Liver (tissue), 9 donors: ENCODE results near the gene KLF18. TPM values are rescaled to one million over a fixed set of nuclear protein-coding genes. Genes with fewer than 3 reads are reported as not detected.

Experiments
- DNase-seq: peaks from one replicate; pipeline ENCODE4 v3.0.0-alpha.2; 2017; ENCODE audit warnings: low spot score
- H3K27ac ChIP-seq, 2 donors: one replicate each; pipeline ENCODE4 v1.7.0; 2013; ENCODE audit warnings: inconsistent platforms in 2 of 2, low read length in 2 of 2, control low read depth in 1 of 2, low read depth in 1 of 2, mild to moderate bottlenecking in 1 of 2
- H3K27me3 ChIP-seq, 4 donors: one replicate each; pipeline versions ENCODE4 v1.6.1 to v1.7.0; 2013; ENCODE audit warnings: low read length in 3 of 4, inconsistent platforms in 1 of 4, mild to moderate bottlenecking in 1 of 4, moderate library complexity in 1 of 4; ENCODE audit not compliant: control insufficient read depth in 4 of 4, insufficient read depth in 4 of 4
- H3K36me3 ChIP-seq, 4 donors: one replicate each; pipeline versions ENCODE4 v1.6.1 to v1.7.0; 2013; ENCODE audit warnings: low read length in 3 of 4, mild to moderate bottlenecking in 3 of 4, low read depth in 1 of 4, moderate library complexity in 1 of 4; ENCODE audit not compliant: control insufficient read depth in 4 of 4, insufficient read depth in 3 of 4
- H3K4me1 ChIP-seq, 4 donors: one replicate each; pipeline versions ENCODE4 v1.6.1 to v1.7.0; 2013; ENCODE audit warnings: low read length in 3 of 4, mild to moderate bottlenecking in 3 of 4, moderate library complexity in 1 of 4; ENCODE audit not compliant: control insufficient read depth in 4 of 4, insufficient read depth in 4 of 4
- H3K4me3 ChIP-seq, 3 donors: one replicate each; pipeline versions ENCODE4 v1.6.1 to v1.7.0; 2013; ENCODE audit warnings: low read length in 3 of 3, control low read depth in 1 of 3, low read depth in 1 of 3, mild to moderate bottlenecking in 1 of 3
- H3K9ac ChIP-seq, 2 donors: one replicate each; pipeline ENCODE4 v1.7.0; 2013; ENCODE audit warnings: low read length in 2 of 2, mild to moderate bottlenecking in 2 of 2, moderate library complexity in 2 of 2, control low read depth in 1 of 2, low read depth in 1 of 2
- H3K9me3 ChIP-seq, 4 donors: one replicate each; pipeline versions ENCODE4 v1.6.1 to v1.7.0; 2013; ENCODE audit warnings: low read length in 3 of 4; ENCODE audit not compliant: control insufficient read depth in 4 of 4
- EGR1 ChIP-seq, 2 donors: IDR thresholded peaks; 2 replicates each; pipeline ENCODE4 v1.6.1; 2016 to 2018; ENCODE audit warnings: antibody characterized with exemption in 2 of 2, low read depth in 2 of 2
- FOXA1 ChIP-seq: IDR thresholded peaks from 2 replicates; pipeline ENCODE4 v1.6.1; 2016; ENCODE audit warnings: antibody characterized with exemption
- FOXA2 ChIP-seq: IDR thresholded peaks from 2 replicates; pipeline ENCODE4 v1.6.1; 2016; ENCODE audit warnings: antibody characterized with exemption
- GABPA ChIP-seq, 2 donors: IDR thresholded peaks in 1 of 2; conservative IDR thresholded peaks in 1 of 2; 2 replicates each; pipeline ENCODE4 v1.6.1; 2016; ENCODE audit warnings: antibody characterized with exemption in 2 of 2, mild to moderate bottlenecking in 1 of 2, moderate library complexity in 1 of 2
- HNF4A ChIP-seq, 2 donors: conservative IDR thresholded peaks; 2 replicates each; pipeline ENCODE4 v1.6.1; 2016; ENCODE audit warnings: antibody characterized with exemption in 2 of 2, mild to moderate bottlenecking in 2 of 2
- HNF4G ChIP-seq: IDR thresholded peaks from 2 replicates; pipeline ENCODE4 v1.6.1; 2016; ENCODE audit warnings: antibody characterized with exemption
- JUND ChIP-seq, 2 donors: IDR thresholded peaks; 2 replicates each; pipeline ENCODE4 v1.6.1; 2016; ENCODE audit warnings: antibody characterized with exemption in 2 of 2
- NR2F2 ChIP-seq: IDR thresholded peaks from 2 replicates; pipeline ENCODE4 v1.6.1; 2016; ENCODE audit warnings: antibody characterized with exemption
- RAD21 ChIP-seq, 2 donors: IDR thresholded peaks; 2 replicates each; pipeline ENCODE4 v1.6.1; 2016; ENCODE audit warnings: antibody characterized with exemption in 2 of 2, mild to moderate bottlenecking in 2 of 2
- RXRA ChIP-seq, 2 donors: IDR thresholded peaks; 2 replicates each; pipeline ENCODE4 v1.6.1; 2017 to 2018; ENCODE audit warnings: antibody characterized with exemption in 2 of 2, mild to moderate bottlenecking in 1 of 2
- SP1 ChIP-seq: IDR thresholded peaks from 2 replicates; pipeline ENCODE4 v1.6.1; 2018; ENCODE audit warnings: antibody characterized with exemption, mild to moderate bottlenecking
- YY1 ChIP-seq: IDR thresholded peaks from 2 replicates; pipeline ENCODE4 v1.6.1; 2016; ENCODE audit warnings: antibody characterized with exemption, mild to moderate bottlenecking
- WGBS: extraction: QIAGEN DNeasy Blood & Tissue Kit; methylation state at CpG from one replicate; pipeline ENCODE4 v1.1.7; 2013; 5-methylcytosine and 5-hydroxymethylcytosine counted together
- polyA plus RNA-seq, 2 donors: library from polyadenylated mRNA; stranded (reverse) in 1 of 2; unstranded in 1 of 2; fragments of 200-250 nt in 1 of 2; fragments of >200 nt in 1 of 2; fragmentation: Nextera tagmentation in 1 of 2; extraction: Ambion mirVana in 1 of 2; gene quantifications; one replicate each; pipeline versions ENCODE4 v1.2.1 to v1.2.3, GENCODE V29; 2013 to 2015
- total RNA-seq, 2 donors: library from RNA; depleted of rRNA; stranded (reverse); fragments of >200 nt; gene quantifications; one replicate each; pipeline ENCODE4 v1.2.3, GENCODE V29; 2014
- TF ChIP-seq, protein P1 (sequence below): fragments of 150-350 bp; IDR thresholded peaks from 2 replicates; pipeline ENCODE4 v1.5.1; 2017; ENCODE audit warnings: improper control_type of control experiment, low read depth, low read length; ENCODE audit not compliant: missing input control
- TF ChIP-seq, protein P2 (sequence below): IDR thresholded peaks from 2 replicates; pipeline ENCODE4 v1.6.1; 2016; ENCODE audit warnings: antibody characterized with exemption
- TF ChIP-seq, protein P3 (sequence below): IDR thresholded peaks from 2 replicates; pipeline ENCODE4 v1.6.1; 2016; ENCODE audit warnings: antibody characterized with exemption, mild to moderate bottlenecking
- TF ChIP-seq, protein P4 (sequence below): IDR thresholded peaks from 2 replicates; pipeline ENCODE4 v1.6.1; 2016; ENCODE audit warnings: antibody characterized with exemption
- TF ChIP-seq, protein P5 (sequence below): IDR thresholded peaks from 2 replicates; pipeline ENCODE4 v1.6.1; 2016; ENCODE audit warnings: antibody characterized with exemption
- donor health status: healthy.
- donor health status: healthy.
- donor health status: healthy.
- donor health status: healthy.
- donor health status: healthy.

The KLF18 gene
- total and polyA plus RNA-seq, 4 donors: not detected

DNA sequence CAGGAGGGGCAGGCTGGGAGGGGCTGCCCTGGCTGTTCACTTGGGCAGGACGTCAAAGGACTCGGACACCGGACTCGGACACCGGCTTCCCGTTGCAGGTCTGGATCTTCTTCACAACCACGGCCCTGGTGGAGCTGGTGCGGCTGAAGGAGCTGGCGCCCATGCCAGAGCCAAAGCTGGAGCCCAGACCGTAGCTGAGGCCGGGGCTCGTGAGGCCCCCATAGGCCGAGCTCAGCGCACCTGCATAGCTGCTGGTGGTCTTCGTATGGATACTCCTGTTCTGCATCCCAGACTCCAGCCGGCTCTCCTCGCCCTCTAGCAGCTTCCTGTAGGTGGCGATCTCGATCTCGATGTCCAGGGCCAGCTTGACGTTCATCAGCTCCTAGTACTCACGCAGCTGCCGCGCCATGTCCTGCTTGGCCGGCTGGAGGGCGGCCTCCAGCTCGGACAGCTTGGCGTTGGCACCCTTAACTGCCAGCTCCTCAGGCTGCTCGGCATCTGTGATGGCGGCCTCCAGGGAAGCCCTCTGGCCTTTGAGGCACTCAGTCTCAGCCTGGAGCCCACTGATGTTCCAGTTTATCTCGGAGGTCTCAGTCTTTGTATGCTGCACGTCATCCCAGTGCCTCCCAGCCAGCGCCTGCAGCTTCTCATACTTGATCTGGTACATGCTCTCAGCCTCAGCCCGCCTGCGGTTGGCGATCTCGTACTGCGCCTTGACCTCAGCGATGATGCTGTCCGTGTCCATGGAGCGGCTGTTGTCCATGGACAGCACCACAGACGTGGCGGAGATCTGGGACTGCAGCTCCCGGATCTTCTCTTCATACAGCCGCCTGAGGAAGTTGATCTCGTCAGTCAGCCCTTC is 37.9 kb downstream of the KLF18 start:
- no peak overlapping the region for H3K4me3 ChIP-seq
- H3K9me3 ChIP-seq: peaks cover 0 to 1% (median 0%) of the 10 kb centered on the region in 4 donors
- no peaks in the 10 kb centered on the region for H3K36me3 ChIP-seq
- DNase-seq: no peak
- TF ChIP-seq SP1 (no peak), NR2F2 (no peak), FOXA1 (no peak), EGR1 (IDR thresholded peaks at IDR 0.05; ENCODE audit: low read depth in 2 of 2) (no peak), JUND (IDR thresholded peaks at IDR 0.05) (no peak), RXRA (IDR thresholded peaks at IDR 0.05) (no peak), GABPA (IDR thresholded peaks at IDR 0.05 in 1 of 2, conservative IDR thresholded peaks at IDR 0.05 in 1 of 2) (no peak), YY1 (no peak), HNF4G (no peak), HNF4A (conservative IDR thresholded peaks at IDR 0.05) (no peak), RAD21 (IDR thresholded peaks at IDR 0.05) (no peak), FOXA2 (no peak)
- TF ChIP-seq, protein P1, sequence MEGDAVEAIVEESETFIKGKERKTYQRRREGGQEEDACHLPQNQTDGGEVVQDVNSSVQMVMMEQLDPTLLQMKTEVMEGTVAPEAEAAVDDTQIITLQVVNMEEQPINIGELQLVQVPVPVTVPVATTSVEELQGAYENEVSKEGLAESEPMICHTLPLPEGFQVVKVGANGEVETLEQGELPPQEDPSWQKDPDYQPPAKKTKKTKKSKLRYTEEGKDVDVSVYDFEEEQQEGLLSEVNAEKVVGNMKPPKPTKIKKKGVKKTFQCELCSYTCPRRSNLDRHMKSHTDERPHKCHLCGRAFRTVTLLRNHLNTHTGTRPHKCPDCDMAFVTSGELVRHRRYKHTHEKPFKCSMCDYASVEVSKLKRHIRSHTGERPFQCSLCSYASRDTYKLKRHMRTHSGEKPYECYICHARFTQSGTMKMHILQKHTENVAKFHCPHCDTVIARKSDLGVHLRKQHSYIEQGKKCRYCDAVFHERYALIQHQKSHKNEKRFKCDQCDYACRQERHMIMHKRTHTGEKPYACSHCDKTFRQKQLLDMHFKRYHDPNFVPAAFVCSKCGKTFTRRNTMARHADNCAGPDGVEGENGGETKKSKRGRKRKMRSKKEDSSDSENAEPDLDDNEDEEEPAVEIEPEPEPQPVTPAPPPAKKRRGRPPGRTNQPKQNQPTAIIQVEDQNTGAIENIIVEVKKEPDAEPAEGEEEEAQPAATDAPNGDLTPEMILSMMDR: no peak
- TF ChIP-seq, protein P2, sequence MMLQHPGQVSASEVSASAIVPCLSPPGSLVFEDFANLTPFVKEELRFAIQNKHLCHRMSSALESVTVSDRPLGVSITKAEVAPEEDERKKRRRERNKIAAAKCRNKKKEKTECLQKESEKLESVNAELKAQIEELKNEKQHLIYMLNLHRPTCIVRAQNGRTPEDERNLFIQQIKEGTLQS: no peak
- TF ChIP-seq, protein P3, sequence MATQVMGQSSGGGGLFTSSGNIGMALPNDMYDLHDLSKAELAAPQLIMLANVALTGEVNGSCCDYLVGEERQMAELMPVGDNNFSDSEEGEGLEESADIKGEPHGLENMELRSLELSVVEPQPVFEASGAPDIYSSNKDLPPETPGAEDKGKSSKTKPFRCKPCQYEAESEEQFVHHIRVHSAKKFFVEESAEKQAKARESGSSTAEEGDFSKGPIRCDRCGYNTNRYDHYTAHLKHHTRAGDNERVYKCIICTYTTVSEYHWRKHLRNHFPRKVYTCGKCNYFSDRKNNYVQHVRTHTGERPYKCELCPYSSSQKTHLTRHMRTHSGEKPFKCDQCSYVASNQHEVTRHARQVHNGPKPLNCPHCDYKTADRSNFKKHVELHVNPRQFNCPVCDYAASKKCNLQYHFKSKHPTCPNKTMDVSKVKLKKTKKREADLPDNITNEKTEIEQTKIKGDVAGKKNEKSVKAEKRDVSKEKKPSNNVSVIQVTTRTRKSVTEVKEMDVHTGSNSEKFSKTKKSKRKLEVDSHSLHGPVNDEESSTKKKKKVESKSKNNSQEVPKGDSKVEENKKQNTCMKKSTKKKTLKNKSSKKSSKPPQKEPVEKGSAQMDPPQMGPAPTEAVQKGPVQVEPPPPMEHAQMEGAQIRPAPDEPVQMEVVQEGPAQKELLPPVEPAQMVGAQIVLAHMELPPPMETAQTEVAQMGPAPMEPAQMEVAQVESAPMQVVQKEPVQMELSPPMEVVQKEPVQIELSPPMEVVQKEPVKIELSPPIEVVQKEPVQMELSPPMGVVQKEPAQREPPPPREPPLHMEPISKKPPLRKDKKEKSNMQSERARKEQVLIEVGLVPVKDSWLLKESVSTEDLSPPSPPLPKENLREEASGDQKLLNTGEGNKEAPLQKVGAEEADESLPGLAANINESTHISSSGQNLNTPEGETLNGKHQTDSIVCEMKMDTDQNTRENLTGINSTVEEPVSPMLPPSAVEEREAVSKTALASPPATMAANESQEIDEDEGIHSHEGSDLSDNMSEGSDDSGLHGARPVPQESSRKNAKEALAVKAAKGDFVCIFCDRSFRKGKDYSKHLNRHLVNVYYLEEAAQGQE: no peak
- TF ChIP-seq, protein P4, sequence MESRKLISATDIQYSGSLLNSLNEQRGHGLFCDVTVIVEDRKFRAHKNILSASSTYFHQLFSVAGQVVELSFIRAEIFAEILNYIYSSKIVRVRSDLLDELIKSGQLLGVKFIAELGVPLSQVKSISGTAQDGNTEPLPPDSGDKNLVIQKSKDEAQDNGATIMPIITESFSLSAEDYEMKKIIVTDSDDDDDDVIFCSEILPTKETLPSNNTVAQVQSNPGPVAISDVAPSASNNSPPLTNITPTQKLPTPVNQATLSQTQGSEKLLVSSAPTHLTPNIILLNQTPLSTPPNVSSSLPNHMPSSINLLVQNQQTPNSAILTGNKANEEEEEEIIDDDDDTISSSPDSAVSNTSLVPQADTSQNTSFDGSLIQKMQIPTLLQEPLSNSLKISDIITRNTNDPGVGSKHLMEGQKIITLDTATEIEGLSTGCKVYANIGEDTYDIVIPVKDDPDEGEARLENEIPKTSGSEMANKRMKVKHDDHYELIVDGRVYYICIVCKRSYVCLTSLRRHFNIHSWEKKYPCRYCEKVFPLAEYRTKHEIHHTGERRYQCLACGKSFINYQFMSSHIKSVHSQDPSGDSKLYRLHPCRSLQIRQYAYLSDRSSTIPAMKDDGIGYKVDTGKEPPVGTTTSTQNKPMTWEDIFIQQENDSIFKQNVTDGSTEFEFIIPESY: no peak
- TF ChIP-seq, protein P5, sequence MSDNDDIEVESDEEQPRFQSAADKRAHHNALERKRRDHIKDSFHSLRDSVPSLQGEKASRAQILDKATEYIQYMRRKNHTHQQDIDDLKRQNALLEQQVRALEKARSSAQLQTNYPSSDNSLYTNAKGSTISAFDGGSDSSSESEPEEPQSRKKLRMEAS: no peak
- no peak overlapping the region for H3K27ac ChIP-seq
- no peak overlapping the region for H3K9ac ChIP-seq
- WGBS: 85% methylated on average over 46 of the region's 46 CpGs
- no peaks in the 10 kb centered on the region for H3K4me1 ChIP-seq
- no peaks in the 10 kb centered on the region for H3K27me3 ChIP-seq
